Psoas muscle (tissue), 8 donors: ENCODE data around the gene ZNF70. TPM values are rescaled to one million over a fixed set of nuclear protein-coding genes. Genes with fewer than 3 reads are reported as not detected.

Source experiments
- ATAC-seq, 4 donors: fragments of 200-7000 bp; cut with Tn5 transposase; one replicate each; pipeline ENCODE4 v1.9.1; 2020; ENCODE audit warnings: moderate library complexity in 3 of 4, mild to moderate bottlenecking in 2 of 4
- DNase-seq, 2 donors: peaks; one replicate each; pipeline ENCODE4 v3.0.0-alpha.2; 2020
- H3K27ac ChIP-seq: fragments of 200-600 bp; one replicate; pipeline ENCODE4 v1.8.0; 2022
- H3K27me3 ChIP-seq, 3 donors: fragments of 200-600 bp in 1 of 3; one replicate each; pipeline versions ENCODE4 v1.6.1 to v1.8.0; 2013 to 2022; ENCODE audit warnings: low read length in 2 of 3, mild to moderate bottlenecking in 2 of 3, moderate library complexity in 1 of 3; ENCODE audit not compliant: insufficient read depth in 3 of 3
- H3K36me3 ChIP-seq, 2 donors: fragments of 200-600 bp in 1 of 2; one replicate each; pipeline versions ENCODE4 v1.6.1 to v1.8.0; 2013 to 2022; ENCODE audit warnings: low read depth in 1 of 2, mild to moderate bottlenecking in 1 of 2, moderate library complexity in 1 of 2; ENCODE audit not compliant: insufficient read depth in 1 of 2
- H3K4me1 ChIP-seq: fragments of 200-600 bp; one replicate; pipeline ENCODE4 v1.8.0; 2022
- H3K4me3 ChIP-seq: fragments of 200-600 bp; one replicate; pipeline ENCODE4 v1.8.0; 2022; ENCODE audit warnings: mild to moderate bottlenecking
- H3K9me3 ChIP-seq: fragments of 200-600 bp; one replicate; pipeline ENCODE4 v1.8.0; 2022
- WGBS, 3 donors: extraction: QIAGEN DNeasy Blood & Tissue Kit; methylation state at CpG; one replicate each; pipeline versions ENCODE4 v1.1.6 to v1.1.7; 2013; 5-methylcytosine and 5-hydroxymethylcytosine counted together
- intact Hi-C, 2 donors: fragments of 100-400 bp; cut with DNase I; formaldehyde crosslinking; loops; one replicate each; pipeline versions ENCODE4 v1.11.0 to v1.14.2; 2022
- polyA plus RNA-seq, 3 donors: library from polyadenylated mRNA; stranded (reverse); fragments of 200-250 nt; gene quantifications; one replicate each; pipeline ENCODE4 v1.2.3, GENCODE V29; 2013
- total RNA-seq, 4 donors: library from RNA; stranded (reverse); fragmentation: NEBNext Ultra II Directional in 2 of 4; extraction: Animal tissue kit (Norgen Biotek cat#: 25700) in 2 of 4; gene quantifications; one replicate each; pipeline versions ENCODE4 v1.2.1 to v1.2.4, GENCODE V29; 2021 to 2023
- TF ChIP-seq, protein P1 (sequence below): fragments of 200-600 bp; IDR thresholded peaks from one replicate; pipeline ENCODE4 v1.8.0; 2022; ENCODE audit warnings: antibody characterized with exemption
- donor health status: healthy with polysubstance abuse.
- donor health status: DM: no; HTN: no; CAD: no; lungs with moderate emphysema.
- donor health status: Bipolar disorder and iron deficiency.
- donor health status: healthy.
- donor health status: DM: yes; HTN: yes; CAD: no.
- donor health status: DM: no; HTN: no; CAD: no.
- donor health status: DM: no; HTN: no; CAD: no.
- donor health status: DM: yes; HTN: yes; CAD: no.

The ZNF70 gene
- total and polyA plus RNA-seq, 7 donors: 1.2 to 12.9 (median 3.5) TPM

DNA sequence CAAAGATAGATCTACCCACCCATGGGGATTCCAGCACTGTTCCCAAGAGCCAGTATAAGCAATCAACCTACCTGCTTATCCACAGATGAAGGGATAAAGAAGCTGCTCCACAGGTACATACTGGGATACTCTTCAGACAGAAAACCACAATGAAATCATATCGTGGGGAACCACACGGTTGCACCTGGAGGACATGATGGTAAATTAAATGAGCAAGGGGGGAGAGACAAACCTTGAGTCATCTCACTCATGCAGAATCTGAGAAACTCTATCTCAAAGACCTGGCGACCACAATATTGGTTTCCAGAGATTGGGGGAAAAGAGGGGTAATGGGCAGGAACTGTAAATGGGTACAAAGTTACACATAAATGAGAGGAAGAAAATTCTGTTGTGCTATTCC lies 45.6 kb downstream of the ZNF70 start:
- TF ChIP-seq, protein P1, sequence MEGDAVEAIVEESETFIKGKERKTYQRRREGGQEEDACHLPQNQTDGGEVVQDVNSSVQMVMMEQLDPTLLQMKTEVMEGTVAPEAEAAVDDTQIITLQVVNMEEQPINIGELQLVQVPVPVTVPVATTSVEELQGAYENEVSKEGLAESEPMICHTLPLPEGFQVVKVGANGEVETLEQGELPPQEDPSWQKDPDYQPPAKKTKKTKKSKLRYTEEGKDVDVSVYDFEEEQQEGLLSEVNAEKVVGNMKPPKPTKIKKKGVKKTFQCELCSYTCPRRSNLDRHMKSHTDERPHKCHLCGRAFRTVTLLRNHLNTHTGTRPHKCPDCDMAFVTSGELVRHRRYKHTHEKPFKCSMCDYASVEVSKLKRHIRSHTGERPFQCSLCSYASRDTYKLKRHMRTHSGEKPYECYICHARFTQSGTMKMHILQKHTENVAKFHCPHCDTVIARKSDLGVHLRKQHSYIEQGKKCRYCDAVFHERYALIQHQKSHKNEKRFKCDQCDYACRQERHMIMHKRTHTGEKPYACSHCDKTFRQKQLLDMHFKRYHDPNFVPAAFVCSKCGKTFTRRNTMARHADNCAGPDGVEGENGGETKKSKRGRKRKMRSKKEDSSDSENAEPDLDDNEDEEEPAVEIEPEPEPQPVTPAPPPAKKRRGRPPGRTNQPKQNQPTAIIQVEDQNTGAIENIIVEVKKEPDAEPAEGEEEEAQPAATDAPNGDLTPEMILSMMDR: no peak
- WGBS, 3 donors: 84 to 94% (median 86%) methylated on average over 3 of the region's 3 CpGs
- Histone ChIP-seq H3K27ac (no peak overlapping the region), H3K9me3 (no peaks in the 10 kb centered on the region), H3K4me1 (no peaks in the 10 kb centered on the region), H3K27me3 (no peaks in the 10 kb centered on the region), H3K36me3 (peaks cover 17 to 80% of the 10 kb centered on the region in 2 donors), H3K4me3 (no peak overlapping the region)
- DNase-seq: no peak
- no peak for ATAC-seq
- intact Hi-C loops: no loop called here

DNA sequence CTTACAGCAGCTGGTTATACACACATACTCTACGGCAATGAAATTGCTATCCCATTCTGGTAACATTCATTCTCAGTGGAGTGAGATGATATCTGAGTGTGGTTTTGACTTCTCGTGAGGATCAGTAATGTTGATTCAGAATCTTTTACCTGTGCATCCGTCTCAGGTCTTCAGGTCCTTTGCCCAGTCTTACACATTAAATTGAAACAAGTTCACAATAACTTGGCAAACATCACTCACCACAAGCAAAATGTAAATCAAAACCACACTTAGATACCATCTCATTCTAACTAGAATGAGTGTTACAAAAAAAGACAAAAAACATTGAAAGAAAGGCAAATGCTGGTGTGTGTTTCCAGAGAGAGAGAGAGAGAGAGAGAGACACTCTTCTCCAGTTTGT lies 46.1 kb downstream of the ZNF70 start:
- Histone ChIP-seq H3K36me3 (peaks cover 18 to 80% of the 10 kb centered on the region in 2 donors), H3K27me3 (no peaks in the 10 kb centered on the region), H3K27ac (no peak overlapping the region), H3K4me1 (no peaks in the 10 kb centered on the region), H3K9me3 (no peaks in the 10 kb centered on the region), H3K4me3 (no peak overlapping the region)
- intact Hi-C loops: no loop called here
- ATAC-seq (no peak), DNase-seq (no peak)
- TF ChIP-seq, protein P1: no peak
- WGBS, 3 donors: 92 to 94% (median 93%) methylated on average over 3 of the region's 3 CpGs

DNA sequence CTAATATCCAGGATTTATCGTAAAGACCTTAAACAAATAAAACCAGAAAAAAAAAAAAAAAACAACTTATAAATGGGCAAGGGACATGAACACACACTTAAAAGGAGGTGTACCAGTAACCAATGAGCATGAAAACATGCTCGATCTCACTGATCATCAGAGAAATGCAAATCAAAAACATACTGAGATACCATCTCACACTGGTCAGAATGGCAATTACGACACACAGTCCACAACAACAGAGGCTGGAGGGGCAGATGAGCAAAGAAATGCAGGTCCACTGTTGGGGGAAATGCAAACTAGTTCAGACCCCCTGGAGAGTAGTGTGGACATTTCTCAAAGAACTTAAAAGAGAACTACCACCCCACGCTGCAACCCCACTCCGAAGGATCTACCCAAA lies 46.9 kb downstream of the ZNF70 start:
- Histone ChIP-seq H3K36me3 (peaks cover 18 to 78% of the 10 kb centered on the region in 2 donors), H3K27ac (no peak overlapping the region), H3K9me3 (no peaks in the 10 kb centered on the region), H3K27me3 (no peaks in the 10 kb centered on the region), H3K4me1 (no peaks in the 10 kb centered on the region), H3K4me3 (no peak overlapping the region)
- no peak for ATAC-seq
- intact Hi-C loops: no loop called here
- TF ChIP-seq, protein P1: no peak
- 92 to 95% (median 94%) methylated on average over 5 of the region's 5 CpGs for WGBS, 3 donors
- no peak for DNase-seq

- Histone ChIP-seq H3K9me3 (no peaks in the 10 kb centered on the region), H3K36me3 (peaks cover 14 to 51% of the 10 kb centered on the region in 2 donors), H3K27me3 (no peaks in the 10 kb centered on the region), H3K4me3 (no peak overlapping the region), H3K27ac (no peak overlapping the region), H3K4me1 (no peaks in the 10 kb centered on the region)
- 76 to 78% (median 77%) methylated on average over 7 of the region's 7 CpGs for WGBS, 3 donors
- no peak for DNase-seq
- intact Hi-C loops: no loop called here
- TF ChIP-seq, protein P1: no peak
- no peak for ATAC-seq
Measured at GRCh38 chr22:23700706-23701105, 50.2 kb downstream of the ZNF70 start.

DNA sequence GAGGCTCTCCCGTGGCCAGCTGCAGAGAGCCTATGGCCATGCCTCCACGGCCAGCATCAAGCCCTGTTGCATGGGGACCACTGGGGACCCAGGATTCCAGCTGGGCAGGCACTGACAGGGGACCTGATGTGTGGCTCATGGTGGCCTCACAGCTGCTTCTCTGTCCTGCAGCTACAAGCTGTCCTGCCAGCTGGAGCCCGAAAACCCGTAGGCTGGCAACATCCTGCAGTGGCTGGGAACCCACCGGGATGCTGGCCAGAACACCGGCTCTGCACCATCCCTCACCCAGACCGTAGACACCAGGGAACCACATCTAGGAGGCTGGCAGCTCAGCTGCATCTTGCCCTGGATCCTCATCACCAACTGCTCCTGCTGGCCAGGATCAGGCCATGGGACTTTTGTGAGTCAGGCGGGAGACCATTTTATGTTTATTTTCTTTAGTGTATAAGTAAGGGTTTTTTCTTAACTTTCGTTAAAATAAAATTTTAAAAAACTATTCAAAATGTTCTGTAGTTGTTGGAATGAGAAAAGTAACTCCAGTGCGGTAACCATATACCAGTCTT lies 52.2 kb downstream of the ZNF70 start:
- no peaks in the 10 kb centered on the region for H3K27me3 ChIP-seq
- ATAC-seq (peak in 1 of 4 donors; percentile 18), DNase-seq (no peak)
- H3K4me1 ChIP-seq: no peaks in the 10 kb centered on the region
- TF ChIP-seq, protein P1: no peak
- peaks cover 7 to 47% of the 10 kb centered on the region in 2 donors for H3K36me3 ChIP-seq
- WGBS, 3 donors: 62 to 69% (median 66%) methylated on average over 10 of the region's 10 CpGs
- intact Hi-C loops: no loop called here
- H3K9me3 ChIP-seq: no peaks in the 10 kb centered on the region
- H3K4me3 ChIP-seq: no peak overlapping the region
- no peak overlapping the region for H3K27ac ChIP-seq
